Choroid plexus epithelial cell (primary cell): ENCODE results near the gene TRIM10.

Experiments used
- DNase-seq: peaks from one replicate; pipeline ENCODE4 v3.0.0-alpha.2; 2010; ENCODE audit warnings: low read depth
- H3K4me3 ChIP-seq: 2 replicates; pipeline ENCODE4 v1.5.1; 2011; ENCODE audit warnings: low read depth, mild to moderate bottlenecking, control low read depth, low read length, moderate library complexity
- CTCF ChIP-seq: conservative IDR thresholded peaks from 2 replicates; pipeline ENCODE4 v1.5.1; 2011; ENCODE audit warnings: low read depth, mild to moderate bottlenecking, control low read depth, inconsistent platforms, low read length, moderate library complexity

TRIM10 gene

DNA sequence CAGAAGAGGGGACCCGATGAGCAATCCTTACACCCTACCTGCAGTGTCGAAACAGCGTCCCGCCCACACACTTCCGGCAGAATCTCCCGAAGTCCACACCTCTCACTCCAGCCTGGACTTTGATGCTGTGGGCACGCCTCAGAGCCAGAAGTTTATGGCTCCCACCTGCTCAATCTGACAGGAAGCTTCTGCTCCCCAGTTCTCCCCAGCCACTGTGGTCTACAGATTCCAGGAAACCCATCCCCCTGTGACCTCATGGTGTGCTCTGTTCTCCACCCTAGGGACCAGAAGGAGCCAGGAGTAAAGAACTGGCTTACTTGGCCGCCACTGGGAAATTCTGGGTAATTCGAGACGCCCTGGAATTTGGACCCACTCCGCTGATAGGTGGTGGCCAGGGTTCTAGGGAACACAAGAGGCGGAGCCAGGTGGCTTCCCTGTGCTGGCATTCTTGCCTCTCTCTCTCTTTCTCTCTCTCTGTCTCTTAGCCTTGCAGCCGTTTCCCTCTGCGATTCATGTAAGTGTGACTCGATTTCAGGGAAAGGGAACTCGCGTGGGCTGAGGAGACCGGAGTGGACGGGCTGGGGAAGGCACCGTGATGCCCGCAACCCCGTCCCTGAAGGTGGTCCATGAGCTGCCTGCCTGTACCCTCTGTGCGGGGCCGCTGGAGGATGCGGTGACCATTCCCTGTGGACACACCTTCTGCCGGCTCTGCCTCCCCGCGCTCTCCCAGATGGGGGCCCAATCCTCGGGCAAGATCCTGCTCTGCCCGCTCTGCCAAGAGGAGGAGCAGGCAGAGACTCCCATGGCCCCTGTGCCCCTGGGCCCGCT lies 2.3 kb upstream of the TRIM10 start, which contains the start of gene TRIM15:
TSS of gene TRIM15 (plus strand) at position 457 of the 828 bp plus-strand sequence. CDS start at position 596, 139 bp downstream.
- no peak for TF ChIP-seq CTCF
- H3K4me3 ChIP-seq = no peak within 1 kb of the TSS
- no peak for DNase-seq

- H3K4me3 ChIP-seq = no peak overlapping the region
- no peak for TF ChIP-seq CTCF
- DNase-seq = no peak
Observed at GRCh38 chr6:30162265-30163089, 1.5 kb upstream of the TRIM10 start.

GRCh38 chr6:30160008-30160784 lies 815 bp downstream of the TRIM10 start:
- DNase-seq = no peak

GRCh38 chr6:30158475-30159040 lies 2.5 kb downstream of the TRIM10 start:
- DNase-seq = no peak
- TF ChIP-seq CTCF = no peak
- no peak overlapping the region for H3K4me3 ChIP-seq

More at GRCh38 chr6:30160008-30160784, 815 bp downstream of the TRIM10 start:
- TF ChIP-seq CTCF = no peak
- H3K4me3 ChIP-seq = no peak overlapping the region

DNA sequence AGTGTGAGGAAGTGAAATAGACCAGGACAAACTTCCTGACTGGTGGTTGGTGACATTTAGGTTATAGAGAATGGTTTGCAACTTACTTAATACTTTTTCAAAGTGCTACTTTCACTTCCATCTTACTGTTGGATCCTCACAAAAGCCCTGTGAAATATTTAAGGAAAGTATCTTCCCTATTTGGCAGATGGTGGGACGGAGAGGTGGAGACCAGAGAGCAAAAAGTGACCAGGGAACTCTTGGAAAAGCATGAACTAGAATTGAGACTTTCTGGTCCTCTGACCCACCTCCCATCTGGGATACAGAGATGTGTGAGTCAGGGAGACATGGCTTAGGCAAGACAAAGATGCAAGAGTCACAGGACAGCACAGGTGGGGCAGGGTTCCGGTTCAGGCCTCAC lies 3.0 kb downstream of the TRIM10 start:
- H3K4me3 ChIP-seq = no peak overlapping the region
- no peak for DNase-seq
- TF ChIP-seq CTCF = no peak

DNA sequence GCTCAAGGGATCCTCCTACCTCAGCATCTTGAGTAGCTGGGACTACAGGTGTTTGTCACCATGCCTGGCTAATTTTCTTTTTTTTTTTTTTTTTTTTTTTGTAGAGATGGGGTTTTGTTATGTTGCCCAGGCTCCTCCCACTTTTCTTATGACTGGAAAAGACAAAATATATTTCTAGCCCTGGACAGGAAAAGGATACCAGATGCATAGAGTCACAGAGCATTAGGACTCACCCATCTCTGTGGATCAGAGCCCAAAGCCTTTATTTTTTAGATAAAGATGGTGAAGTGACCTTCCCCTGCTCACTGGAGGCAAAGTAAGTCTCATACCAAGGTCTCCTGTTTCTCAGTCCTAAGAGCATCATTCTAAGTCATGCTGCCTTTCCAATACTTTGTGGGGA lies 3.4 kb downstream of the TRIM10 start:
- no peak overlapping the region for H3K4me3 ChIP-seq
- no peak for DNase-seq
- no peak for TF ChIP-seq CTCF
